ENCODE data around the gene LRIG1. TPM values are rescaled to one million over a fixed set of nuclear protein-coding genes. Genes with fewer than 3 reads are reported as not detected.

LRIG1 gene
- total and polyA plus RNA-seq, 7 experiments from 2014 or later: 14.5 to 46.3 (median 34.4) TPM

GRCh38 chr3:66477856-66478255 is 23.0 kb downstream of the LRIG1 start:
- ChIA-PET CTCF (no interaction called here), POLR2A (interaction anchor here (0.6 kb wide), 1 partner anchor 172 kb away, joined by 3 read pairs; no protein-coding TSS in a partner anchor)
- Mint-ChIP-seq H3K4me1 (peaks cover 41 to 63% (median 56%) of the 10 kb centered on the region in 7 donors), H3K27ac (no peak overlapping the region), H3K9me3 (peaks cover 0 to 5% (median 0%) of the 10 kb centered on the region in 11 donors), H3K36me3 (peaks cover 0 to 23% (median 0%) of the 10 kb centered on the region in 5 donors), H3K27me3 (no peaks in the 10 kb centered on the region), H3K4me3 (no peak overlapping the region)
- Histone ChIP-seq H3K36me3 (ENCODE audit: control insufficient read depth in 2 of 3, insufficient read depth in 3 of 3, low read length in 3 of 3) (no peaks in the 10 kb centered on the region), H3K4me3 (ENCODE audit: low read length) (no peak overlapping the region), H3K9me3 (ENCODE audit: control insufficient read depth in 2 of 3, low read length in 3 of 3) (no peaks in the 10 kb centered on the region), H3K4me1 (ENCODE audit: control insufficient read depth in 2 of 2, insufficient read depth in 2 of 2, low read length in 2 of 2) (peaks cover 33 to 50% of the 10 kb centered on the region in 2 donors), H3K27ac (ENCODE audit: low read depth, low read length) (no peak overlapping the region), H3K27me3 (ENCODE audit: control insufficient read depth in 2 of 2, insufficient read depth in 2 of 2, low read length in 2 of 2) (no peaks in the 10 kb centered on the region)
- intact Hi-C loops (cut with micrococcal nuclease): no loop called here
- ATAC-seq (no peak), DNase-seq (no peak)

GRCh38 chr3:66476852-66477381 is 23.9 kb downstream of the LRIG1 start:
- CTCF ChIA-PET: interaction anchor here (0.5 to 0.6 kb wide), 2 partner anchors 15 to 1429 kb away, joined by 3 read pairs; no protein-coding TSS in a partner anchor
- H3K4me3 ChIP-seq (ENCODE audit: low read length): no peak overlapping the region
- H3K4me1 ChIP-seq (ENCODE audit: control insufficient read depth in 2 of 2, insufficient read depth in 2 of 2, low read length in 2 of 2): peaks cover 27 to 45% of the 10 kb centered on the region in 2 donors
- peaks cover 37 to 63% (median 53%) of the 10 kb centered on the region in 7 donors for H3K4me1 Mint-ChIP-seq
- peaks cover 0 to 5% (median 0%) of the 10 kb centered on the region in 11 donors for H3K9me3 Mint-ChIP-seq
- no peak overlapping the region for H3K27ac ChIP-seq (ENCODE audit: low read depth, low read length)
- H3K4me3 Mint-ChIP-seq: no peak overlapping the region
- intact Hi-C loops (cut with micrococcal nuclease): no loop called here
- H3K27me3 ChIP-seq (ENCODE audit: control insufficient read depth in 2 of 2, insufficient read depth in 2 of 2, low read length in 2 of 2): no peaks in the 10 kb centered on the region
- H3K27ac Mint-ChIP-seq: no peak overlapping the region
- no peaks in the 10 kb centered on the region for H3K9me3 ChIP-seq (ENCODE audit: control insufficient read depth in 2 of 3, low read length in 3 of 3)
- DNase-seq (no peak), ATAC-seq (no peak)
- POLR2A ChIA-PET: no interaction called here
- H3K27me3 Mint-ChIP-seq: no peaks in the 10 kb centered on the region
- H3K36me3 ChIP-seq (ENCODE audit: control insufficient read depth in 2 of 3, insufficient read depth in 3 of 3, low read length in 3 of 3): no peaks in the 10 kb centered on the region
- H3K36me3 Mint-ChIP-seq: peaks cover 0 to 21% (median 0%) of the 10 kb centered on the region in 5 donors

- Mint-ChIP-seq H3K9me3 (peaks cover 0 to 5% (median 0%) of the 10 kb centered on the region in 11 donors), H3K27me3 (no peaks in the 10 kb centered on the region), H3K36me3 (peaks cover 0 to 19% (median 0%) of the 10 kb centered on the region in 5 donors), H3K4me1 (peaks cover 23 to 49% (median 46%) of the 10 kb centered on the region in 7 donors), H3K4me3 (no peak overlapping the region), H3K27ac (no peak overlapping the region)
- Histone ChIP-seq H3K27ac (ENCODE audit: low read depth, low read length) (no peak overlapping the region), H3K27me3 (ENCODE audit: control insufficient read depth in 2 of 2, insufficient read depth in 2 of 2, low read length in 2 of 2) (no peaks in the 10 kb centered on the region), H3K4me3 (ENCODE audit: low read length) (no peak overlapping the region), H3K9me3 (ENCODE audit: control insufficient read depth in 2 of 3, low read length in 3 of 3) (no peaks in the 10 kb centered on the region), H3K4me1 (ENCODE audit: control insufficient read depth in 2 of 2, insufficient read depth in 2 of 2, low read length in 2 of 2) (peaks cover 13 to 37% of the 10 kb centered on the region in 2 donors), H3K36me3 (ENCODE audit: control insufficient read depth in 2 of 3, insufficient read depth in 3 of 3, low read length in 3 of 3) (no peaks in the 10 kb centered on the region)
- ChIA-PET CTCF (no interaction called here), POLR2A (no interaction called here)
- no peak for ATAC-seq
- intact Hi-C loops (cut with micrococcal nuclease): no loop called here
- DNase-seq: no peak
These were observed 25.3 kb downstream of the LRIG1 start for GRCh38 chr3:66475386-66476020.

DNA sequence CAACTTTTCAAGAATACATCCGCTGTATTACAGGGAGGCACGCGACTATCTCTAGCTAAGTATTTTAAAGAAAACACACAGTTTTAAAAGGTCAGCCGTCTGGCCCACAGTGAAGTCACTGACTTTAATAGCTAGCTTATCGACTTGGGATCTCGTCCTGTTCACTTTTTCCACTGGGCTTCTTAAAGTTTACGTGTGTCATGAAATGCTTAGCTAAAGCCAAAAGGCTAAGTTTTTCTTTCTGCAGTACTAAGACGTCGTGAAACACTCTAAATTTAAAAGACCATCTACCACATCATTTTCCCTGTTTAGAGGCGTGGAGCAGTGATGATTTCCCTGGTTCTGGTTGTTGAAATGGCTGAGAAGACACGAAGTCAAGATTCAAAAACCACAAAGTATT is 27.1 kb downstream of the LRIG1 start:
- ATAC-seq (no peak), DNase-seq (no peak)
- intact Hi-C loops (cut with micrococcal nuclease): loop anchor here in 1 of 2 donors (2.0 kb wide), 1 partner anchor 171 kb away; no protein-coding TSS in a partner anchor
- Mint-ChIP-seq H3K9me3 (peaks cover 0 to 3% (median 0%) of the 10 kb centered on the region in 11 donors), H3K4me1 (peaks cover 14 to 44% (median 34%) of the 10 kb centered on the region in 7 donors), H3K27ac (peak overlapping the region in 4 of 9 donors; percentile 24 to 88 (median 39)), H3K27me3 (no peaks in the 10 kb centered on the region), H3K4me3 (peak overlapping the region in 5 of 10 donors; percentile 2 to 70 (median 38)), H3K36me3 (peaks cover 0 to 16% (median 4%) of the 10 kb centered on the region in 5 donors)
- H3K4me1 ChIP-seq (ENCODE audit: control insufficient read depth in 2 of 2, insufficient read depth in 2 of 2, low read length in 2 of 2): peaks cover 8 to 32% of the 10 kb centered on the region in 2 donors
- H3K36me3 ChIP-seq (ENCODE audit: control insufficient read depth in 2 of 3, insufficient read depth in 3 of 3, low read length in 3 of 3): no peaks in the 10 kb centered on the region
- no peak overlapping the region for H3K4me3 ChIP-seq (ENCODE audit: low read length)
- no peaks in the 10 kb centered on the region for H3K27me3 ChIP-seq (ENCODE audit: control insufficient read depth in 2 of 2, insufficient read depth in 2 of 2, low read length in 2 of 2)
- no peak overlapping the region for H3K27ac ChIP-seq (ENCODE audit: low read depth, low read length)
- ChIA-PET POLR2A (interaction anchor here (0.5 to 1.6 kb wide), 2 partner anchors 8 to 21 kb away, joined by 3 to 6 read pairs; no protein-coding TSS in a partner anchor), CTCF (no interaction called here)
- H3K9me3 ChIP-seq (ENCODE audit: control insufficient read depth in 2 of 3, low read length in 3 of 3): no peaks in the 10 kb centered on the region

GRCh38 chr3:66473181-66473580 is 27.6 kb downstream of the LRIG1 start:
- intact Hi-C loops (cut with micrococcal nuclease): loop anchor here in 1 of 2 donors (2.0 kb wide), 1 partner anchor 170 kb away; no protein-coding TSS in a partner anchor
- H3K4me3 ChIP-seq (ENCODE audit: low read length): peak overlapping the region; percentile 19
- peaks cover 13 to 44% (median 34%) of the 10 kb centered on the region in 7 donors for H3K4me1 Mint-ChIP-seq

GRCh38 chr3:66472313-66473134 is 28.3 kb downstream of the LRIG1 start:
- CTCF ChIA-PET: interaction anchor here (0.8 kb wide), 1 partner anchor 72 kb away, joined by 3 read pairs; no protein-coding TSS in a partner anchor
- peak overlapping the region in 2 of 9 donors; percentile 29 to 88 for H3K27ac Mint-ChIP-seq
- no peaks in the 10 kb centered on the region for H3K36me3 ChIP-seq (ENCODE audit: control insufficient read depth in 2 of 3, insufficient read depth in 3 of 3, low read length in 3 of 3)
- intact Hi-C loops (cut with micrococcal nuclease): loop anchor here in 1 of 2 donors (1.0 to 2.0 kb wide), 3 partner anchors 9 to 170 kb away; partner anchors contain the start of gene LRIG1
- H3K27me3 Mint-ChIP-seq: no peaks in the 10 kb centered on the region
- H3K27ac ChIP-seq (ENCODE audit: low read depth, low read length): no peak overlapping the region
- POLR2A ChIA-PET: interaction anchor here (1.6 kb wide), 1 partner anchor 9 kb away, joined by 3 read pairs; no protein-coding TSS in a partner anchor
- peaks cover 8 to 23% of the 10 kb centered on the region in 2 donors for H3K4me1 ChIP-seq (ENCODE audit: control insufficient read depth in 2 of 2, insufficient read depth in 2 of 2, low read length in 2 of 2)
- no peaks in the 10 kb centered on the region for H3K27me3 ChIP-seq (ENCODE audit: control insufficient read depth in 2 of 2, insufficient read depth in 2 of 2, low read length in 2 of 2)
- ATAC-seq: peak; percentile 74
- peaks cover 0 to 3% (median 0%) of the 10 kb centered on the region in 11 donors for H3K9me3 Mint-ChIP-seq
- DNase-seq: peak in 1 of 9 donors; percentile 52
- peak overlapping the region in 8 of 10 donors; percentile 0 to 70 (median 26) for H3K4me3 Mint-ChIP-seq
- peaks cover 13 to 44% (median 30%) of the 10 kb centered on the region in 7 donors for H3K4me1 Mint-ChIP-seq
- peaks cover 0 to 15% (median 4%) of the 10 kb centered on the region in 5 donors for H3K36me3 Mint-ChIP-seq
- peak overlapping the region; percentile 19 for H3K4me3 ChIP-seq (ENCODE audit: low read length)
- no peaks in the 10 kb centered on the region for H3K9me3 ChIP-seq (ENCODE audit: control insufficient read depth in 2 of 3, low read length in 3 of 3)

More at GRCh38 chr3:66473181-66473580, 27.6 kb downstream of the LRIG1 start:
- CTCF ChIA-PET: no interaction called here
- no peak overlapping the region for H3K27ac ChIP-seq (ENCODE audit: low read depth, low read length)
- no peaks in the 10 kb centered on the region for H3K9me3 ChIP-seq (ENCODE audit: control insufficient read depth in 2 of 3, low read length in 3 of 3)
- no peak for ATAC-seq
- no peaks in the 10 kb centered on the region for H3K36me3 ChIP-seq (ENCODE audit: control insufficient read depth in 2 of 3, insufficient read depth in 3 of 3, low read length in 3 of 3)
- H3K27me3 ChIP-seq (ENCODE audit: control insufficient read depth in 2 of 2, insufficient read depth in 2 of 2, low read length in 2 of 2): no peaks in the 10 kb centered on the region
- DNase-seq: no peak
- peaks cover 8 to 27% of the 10 kb centered on the region in 2 donors for H3K4me1 ChIP-seq (ENCODE audit: control insufficient read depth in 2 of 2, insufficient read depth in 2 of 2, low read length in 2 of 2)
- Mint-ChIP-seq H3K4me3 (peak overlapping the region in 9 of 10 donors; percentile 2 to 70 (median 41)), H3K27ac (peak overlapping the region in 3 of 9 donors; percentile 24 to 88 (median 35)), H3K9me3 (peaks cover 0 to 3% (median 0%) of the 10 kb centered on the region in 11 donors), H3K27me3 (no peaks in the 10 kb centered on the region), H3K36me3 (peaks cover 0 to 16% (median 4%) of the 10 kb centered on the region in 5 donors)
- POLR2A ChIA-PET: interaction anchor here (0.5 to 1.6 kb wide), 2 partner anchors 9 to 20 kb away, joined by 3 to 6 read pairs; no protein-coding TSS in a partner anchor
